Activated naive CD8-positive, alpha-beta T cell treated with anti-CD3 and anti-CD28 coated beads for 36 hours (primary cell): Measurements from ENCODE around the gene VPS35L. TPM values are rescaled to one million over a fixed set of nuclear protein-coding genes. Genes with fewer than 3 reads are reported as not detected.

Source experiments
- DNase-seq: peaks from one replicate; pipeline ENCODE4 v3.0.0; 2021
- H3K27ac Mint-ChIP-seq: one replicate; pipeline ENCODE4 v1.8.0; 2022; ENCODE audit warnings: mild to moderate bottlenecking, moderate library complexity, mixed read lengths
- H3K27me3 Mint-ChIP-seq: one replicate; pipeline ENCODE4 v1.8.0; 2022; ENCODE audit warnings: mild to moderate bottlenecking, mixed read lengths
- H3K36me3 Mint-ChIP-seq: one replicate; pipeline ENCODE4 v1.8.0; 2021; ENCODE audit warnings: mild to moderate bottlenecking, mixed read lengths
- H3K4me1 Mint-ChIP-seq: one replicate; pipeline ENCODE4 v1.8.0; 2021; ENCODE audit warnings: mixed read lengths
- H3K4me3 Mint-ChIP-seq: one replicate; pipeline ENCODE4 v1.8.0; 2022; ENCODE audit warnings: mild to moderate bottlenecking, moderate library complexity, mixed read lengths
- H3K9me3 Mint-ChIP-seq: one replicate; pipeline ENCODE4 v1.8.0; 2022; ENCODE audit warnings: mixed read lengths
- total RNA-seq, 2 experiments: library from RNA; stranded (reverse); gene quantifications; one replicate each; pipeline ENCODE4 v1.2.3, GENCODE V29; 2021

The VPS35L gene
- total RNA-seq, 2 experiments from 2014 or later = 30.2 to 34.1 TPM

GRCh38 chr16:19563377-19563776 is 7.9 kb downstream of the VPS35L start:
- peaks cover 4% of the 10 kb centered on the region for H3K4me1 Mint-ChIP-seq
- no peak for DNase-seq
- no peak overlapping the region for H3K4me3 Mint-ChIP-seq
- H3K36me3 Mint-ChIP-seq = peaks cover 15% of the 10 kb centered on the region
- H3K27me3 Mint-ChIP-seq = no peaks in the 10 kb centered on the region
- H3K27ac Mint-ChIP-seq = no peak overlapping the region
- peaks cover 2% of the 10 kb centered on the region for H3K9me3 Mint-ChIP-seq

GRCh38 chr16:19566362-19566761 is 10.9 kb downstream of the VPS35L start:
- no peak overlapping the region for H3K27ac Mint-ChIP-seq
- H3K36me3 Mint-ChIP-seq = peaks cover 15% of the 10 kb centered on the region
- no peak overlapping the region for H3K4me3 Mint-ChIP-seq
- DNase-seq = no peak
- peaks cover 2% of the 10 kb centered on the region for H3K4me1 Mint-ChIP-seq
- no peaks in the 10 kb centered on the region for H3K27me3 Mint-ChIP-seq
- peaks cover 2% of the 10 kb centered on the region for H3K9me3 Mint-ChIP-seq

GRCh38 chr16:19567560-19567959 is 12.1 kb downstream of the VPS35L start:
- peaks cover 15% of the 10 kb centered on the region for H3K36me3 Mint-ChIP-seq

GRCh38 chr16:19573997-19574396 is 18.5 kb downstream of the VPS35L start:
- DNase-seq = no peak
- Mint-ChIP-seq H3K9me3 (no peaks in the 10 kb centered on the region), H3K36me3 (peaks cover 32% of the 10 kb centered on the region), H3K4me3 (no peak overlapping the region), H3K4me1 (no peaks in the 10 kb centered on the region), H3K27me3 (no peaks in the 10 kb centered on the region), H3K27ac (no peak overlapping the region)

More at GRCh38 chr16:19567560-19567959, 12.1 kb downstream of the VPS35L start:
- no peak overlapping the region for H3K4me3 Mint-ChIP-seq
- peaks cover 2% of the 10 kb centered on the region for H3K4me1 Mint-ChIP-seq
- DNase-seq = no peak
- no peaks in the 10 kb centered on the region for H3K27me3 Mint-ChIP-seq
- H3K9me3 Mint-ChIP-seq = peaks cover 2% of the 10 kb centered on the region
- no peak overlapping the region for H3K27ac Mint-ChIP-seq

DNA sequence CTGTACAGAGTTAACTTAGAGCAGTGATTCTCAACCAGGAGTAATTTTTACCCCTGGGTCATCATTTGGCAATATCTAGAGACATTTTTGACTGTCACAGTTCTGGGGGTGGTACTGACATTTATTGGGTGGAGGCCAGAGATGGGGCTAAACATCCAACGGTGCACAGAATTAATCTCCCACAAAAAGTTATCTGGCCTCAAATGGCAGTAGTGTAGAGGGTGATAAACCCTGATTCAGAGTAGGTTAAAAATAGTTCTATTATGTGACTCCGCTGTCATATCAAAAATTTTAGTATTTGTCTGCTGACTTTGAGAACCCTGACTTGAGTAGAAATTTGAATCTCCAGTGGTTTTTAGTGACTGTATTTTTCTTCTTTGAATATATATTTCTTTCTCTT is 19.1 kb downstream of the VPS35L start:
- DNase-seq = no peak
- no peaks in the 10 kb centered on the region for H3K9me3 Mint-ChIP-seq
- peaks cover 36% of the 10 kb centered on the region for H3K36me3 Mint-ChIP-seq
- no peaks in the 10 kb centered on the region for H3K27me3 Mint-ChIP-seq
- no peaks in the 10 kb centered on the region for H3K4me1 Mint-ChIP-seq
- H3K4me3 Mint-ChIP-seq = no peak overlapping the region
- no peak overlapping the region for H3K27ac Mint-ChIP-seq

- Mint-ChIP-seq H3K4me1 (no peaks in the 10 kb centered on the region), H3K27me3 (no peaks in the 10 kb centered on the region), H3K4me3 (no peak overlapping the region), H3K27ac (no peak overlapping the region), H3K36me3 (peaks cover 54% of the 10 kb centered on the region), H3K9me3 (peaks cover 4% of the 10 kb centered on the region)
- DNase-seq = no peak
Measured at GRCh38 chr16:19578378-19578971, 23.0 kb downstream of the VPS35L start.

DNA sequence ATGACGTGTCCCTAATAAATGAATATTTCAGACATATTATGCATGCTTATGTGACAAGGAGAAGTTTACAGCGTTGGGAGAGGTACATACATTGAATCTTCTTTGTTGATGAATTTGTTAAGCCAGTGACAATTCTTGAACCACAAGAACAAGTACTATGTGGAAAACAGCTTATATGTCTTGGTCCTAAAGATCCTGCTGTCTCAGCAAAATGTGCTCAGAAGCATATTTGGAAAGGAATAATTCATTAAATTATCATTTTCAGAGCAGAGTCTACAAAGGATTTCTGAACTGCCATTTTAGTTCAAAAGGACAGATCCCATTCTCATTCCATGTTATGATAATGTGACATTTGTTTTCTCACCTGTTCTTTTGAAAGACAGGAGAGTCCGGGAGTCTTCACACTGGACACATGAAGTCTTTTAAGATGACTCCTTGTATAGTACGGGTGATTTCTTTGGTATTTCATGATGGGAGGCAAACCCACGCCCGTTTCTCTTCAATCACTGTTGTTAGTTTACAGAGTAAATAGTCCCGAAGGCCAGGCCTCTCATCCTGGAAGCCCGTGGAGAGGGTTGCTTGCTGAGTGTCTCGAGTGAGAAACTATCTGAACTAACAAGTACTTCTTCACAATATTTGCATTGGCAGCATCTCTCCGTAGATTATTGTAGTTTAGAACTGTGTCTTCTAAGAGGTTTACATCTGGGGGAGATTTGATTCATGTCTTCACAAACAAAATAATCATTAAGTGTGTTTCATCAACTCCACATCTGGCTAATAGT is 26.7 kb downstream of the VPS35L start:
- no peaks in the 10 kb centered on the region for H3K27me3 Mint-ChIP-seq
- peaks cover 4% of the 10 kb centered on the region for H3K9me3 Mint-ChIP-seq
- peaks cover 52% of the 10 kb centered on the region for H3K36me3 Mint-ChIP-seq
- DNase-seq = no peak
- no peak overlapping the region for H3K27ac Mint-ChIP-seq
- no peak overlapping the region for H3K4me3 Mint-ChIP-seq
- H3K4me1 Mint-ChIP-seq = peaks cover 8% of the 10 kb centered on the region

- Mint-ChIP-seq H3K36me3 (peaks cover 48% of the 10 kb centered on the region), H3K9me3 (peaks cover 4% of the 10 kb centered on the region), H3K4me3 (no peak overlapping the region), H3K27me3 (no peaks in the 10 kb centered on the region), H3K4me1 (peaks cover 13% of the 10 kb centered on the region), H3K27ac (peak overlapping the region; percentile 56)
- DNase-seq = no peak
Measured at GRCh38 chr16:19583665-19584300, 28.3 kb downstream of the VPS35L start.

DNA sequence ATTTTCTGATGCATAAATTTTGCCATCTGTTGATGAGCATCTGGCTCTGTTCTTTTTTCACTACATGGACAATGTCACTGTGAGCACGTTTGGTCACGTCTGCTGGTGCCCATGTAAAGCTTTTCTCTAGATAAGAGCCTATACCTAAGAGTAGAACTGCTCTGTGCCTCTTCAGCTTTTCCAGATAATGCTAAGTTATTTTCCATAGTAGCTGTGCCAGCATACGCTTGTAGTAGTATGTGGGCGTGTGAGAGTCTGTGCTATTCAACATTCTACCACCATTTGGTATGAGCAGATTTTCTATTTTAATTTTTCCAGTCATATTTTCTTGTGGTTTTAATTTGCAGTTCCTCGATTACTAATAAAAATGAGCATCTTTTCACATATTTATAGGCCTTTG is 33.2 kb downstream of the VPS35L start:
- H3K9me3 Mint-ChIP-seq = no peaks in the 10 kb centered on the region
- H3K27ac Mint-ChIP-seq = peak overlapping the region; percentile 48
- no peak overlapping the region for H3K4me3 Mint-ChIP-seq
- H3K4me1 Mint-ChIP-seq = peaks cover 18% of the 10 kb centered on the region
- H3K27me3 Mint-ChIP-seq = no peaks in the 10 kb centered on the region
- no peak for DNase-seq
- H3K36me3 Mint-ChIP-seq = peaks cover 24% of the 10 kb centered on the region

- Mint-ChIP-seq H3K9me3 (no peaks in the 10 kb centered on the region), H3K27me3 (no peaks in the 10 kb centered on the region), H3K4me3 (no peak overlapping the region), H3K4me1 (peaks cover 14% of the 10 kb centered on the region), H3K27ac (peak overlapping the region; percentile 48), H3K36me3 (peaks cover 23% of the 10 kb centered on the region)
- no peak for DNase-seq
Measured at GRCh38 chr16:19589106-19589505, 33.6 kb downstream of the VPS35L start.

- H3K27ac Mint-ChIP-seq = no peak overlapping the region
- peaks cover 12% of the 10 kb centered on the region for H3K4me1 Mint-ChIP-seq
- H3K27me3 Mint-ChIP-seq = no peaks in the 10 kb centered on the region
- H3K4me3 Mint-ChIP-seq = no peak overlapping the region
- H3K9me3 Mint-ChIP-seq = no peaks in the 10 kb centered on the region
- DNase-seq = no peak
- H3K36me3 Mint-ChIP-seq = peaks cover 23% of the 10 kb centered on the region
Measured at GRCh38 chr16:19589771-19590302, 34.3 kb downstream of the VPS35L start.

DNA sequence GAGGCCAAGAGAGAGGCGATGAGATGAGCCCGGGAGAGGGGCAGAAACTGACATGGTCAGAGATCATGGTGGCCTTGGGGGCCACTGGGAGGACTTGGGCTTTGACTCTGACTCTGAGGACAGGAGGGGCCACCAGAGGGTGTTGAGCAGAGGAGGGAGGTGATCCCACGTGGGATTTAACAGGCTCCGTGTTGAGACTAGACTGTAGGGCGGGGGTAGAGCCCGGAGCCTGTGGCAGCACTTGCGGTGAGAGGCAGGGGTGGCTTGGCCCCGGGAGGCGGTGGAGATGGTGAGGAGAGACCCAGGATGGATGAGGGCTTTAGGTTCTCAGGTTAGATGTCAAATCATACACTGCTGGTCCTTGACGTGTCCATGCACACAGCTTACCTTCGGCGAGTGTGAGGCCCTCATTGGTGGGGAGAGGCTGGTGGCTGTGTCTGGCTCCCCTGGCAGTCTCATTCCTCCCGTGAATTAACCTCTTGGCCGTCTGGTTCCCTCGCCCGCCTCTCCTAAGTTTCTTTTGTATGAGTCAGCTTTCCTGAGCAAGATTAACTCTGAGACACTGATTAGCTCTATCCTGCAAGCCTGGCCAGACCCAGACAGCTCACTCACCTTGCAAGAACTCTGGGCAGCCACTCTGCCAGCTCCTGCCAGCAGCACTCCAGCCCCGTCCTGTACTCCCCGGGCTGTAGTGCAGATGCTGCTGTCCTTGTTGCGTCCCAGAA is 39.7 kb downstream of the VPS35L start:
- H3K9me3 Mint-ChIP-seq = no peaks in the 10 kb centered on the region
- DNase-seq = no peak
- no peak overlapping the region for H3K4me3 Mint-ChIP-seq
- H3K36me3 Mint-ChIP-seq = peaks cover 15% of the 10 kb centered on the region
- no peaks in the 10 kb centered on the region for H3K4me1 Mint-ChIP-seq
- H3K27ac Mint-ChIP-seq = no peak overlapping the region
- no peaks in the 10 kb centered on the region for H3K27me3 Mint-ChIP-seq

- peaks cover 1% of the 10 kb centered on the region for H3K4me1 Mint-ChIP-seq
- peaks cover 12% of the 10 kb centered on the region for H3K36me3 Mint-ChIP-seq
- no peak for DNase-seq
- no peak overlapping the region for H3K4me3 Mint-ChIP-seq
- H3K27ac Mint-ChIP-seq = no peak overlapping the region
- H3K9me3 Mint-ChIP-seq = no peaks in the 10 kb centered on the region
- no peaks in the 10 kb centered on the region for H3K27me3 Mint-ChIP-seq
Measured at GRCh38 chr16:19598805-19599510, 43.5 kb downstream of the VPS35L start.

DNA sequence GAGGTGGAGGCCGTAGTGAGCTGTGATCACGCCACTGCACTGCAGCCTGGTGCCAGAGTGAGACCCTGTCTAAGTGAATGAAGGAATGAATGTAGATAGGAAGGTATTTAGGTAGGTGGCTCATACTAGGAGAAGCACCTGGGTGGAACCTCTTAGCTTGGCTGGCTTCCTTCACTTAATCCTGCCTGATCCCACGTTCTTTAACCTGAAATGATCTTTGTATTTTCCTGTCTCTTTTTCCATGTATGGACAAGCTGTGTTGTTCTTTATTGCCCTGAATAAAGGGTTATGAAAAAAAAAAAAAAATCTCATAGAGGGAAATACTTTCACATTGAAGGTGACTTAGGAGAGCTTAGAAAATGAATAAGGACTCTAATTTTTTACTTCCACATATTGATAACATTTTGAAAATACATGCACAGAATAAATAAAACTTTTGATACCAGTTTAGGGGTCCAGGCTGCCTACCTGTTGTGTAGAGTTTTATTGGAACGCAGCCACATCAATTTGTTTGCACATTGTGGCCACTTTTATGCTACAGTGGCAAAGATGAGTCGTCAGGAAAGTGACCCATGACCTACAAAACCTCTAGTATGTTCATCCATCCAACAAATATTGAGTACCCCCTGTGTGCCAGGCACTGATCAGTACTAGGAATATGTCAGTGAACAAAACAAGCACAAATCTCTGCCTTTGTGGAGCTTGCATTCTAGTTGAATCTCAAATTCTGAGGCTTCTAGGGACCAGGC is 44.6 kb downstream of the VPS35L start:
- no peak overlapping the region for H3K27ac Mint-ChIP-seq
- peaks cover 17% of the 10 kb centered on the region for H3K36me3 Mint-ChIP-seq
- DNase-seq = no peak
- H3K4me1 Mint-ChIP-seq = peaks cover 1% of the 10 kb centered on the region
- H3K9me3 Mint-ChIP-seq = no peaks in the 10 kb centered on the region
- H3K4me3 Mint-ChIP-seq = no peak overlapping the region
- no peaks in the 10 kb centered on the region for H3K27me3 Mint-ChIP-seq
